CD14-positive monocyte (primary cell): ENCODE results near the gene SEMA3G. TPM values are rescaled to one million over a fixed set of nuclear protein-coding genes. Genes with fewer than 3 reads are reported as not detected.

Source experiments
- DNase-seq, 3 donors: peaks; one replicate each; pipeline ENCODE4 v3.0.0-alpha.2; 2011 to 2022
- H2AFZ ChIP-seq: 2 replicates; pipeline ENCODE4 v1.6.0; 2012; ENCODE audit warnings: mild to moderate bottlenecking, low read depth, low read length, inconsistent platforms; ENCODE audit not compliant: insufficient read depth, poor library complexity, severe bottlenecking
- H3K27ac ChIP-seq, 2 donors: 1 replicate in 1 of 2; 2 replicates in 1 of 2; pipeline ENCODE4 v1.5.1; 2012 to 2013; ENCODE audit warnings: low read length in 2 of 2, control low read depth in 1 of 2, inconsistent platforms in 1 of 2, low read depth in 1 of 2, mild to moderate bottlenecking in 1 of 2
- H3K27me3 ChIP-seq, 2 donors: one replicate each; pipeline versions ENCODE4 v1.6.0 to v1.6.1; 2011 to 2013; ENCODE audit warnings: low read length in 2 of 2; ENCODE audit not compliant: control insufficient read depth in 2 of 2, insufficient read depth in 2 of 2
- H3K36me3 ChIP-seq, 2 donors: replicated peaks in 1 of 2; 1 replicate in 1 of 2; 2 replicates in 1 of 2; pipeline versions ENCODE4 v1.5.1 to v1.6.1; 2012 to 2013; ENCODE audit warnings: low read length in 2 of 2, control low read depth in 1 of 2, inconsistent platforms in 1 of 2, mild to moderate bottlenecking in 1 of 2; ENCODE audit not compliant: insufficient read depth in 2 of 2, control insufficient read depth in 1 of 2
- H3K4me1 ChIP-seq, 2 donors: 1 replicate in 1 of 2; 2 replicates in 1 of 2; pipeline versions ENCODE4 v1.5.1 to v1.6.1; 2012 to 2013; ENCODE audit warnings: low read length in 2 of 2, control low read depth in 1 of 2, inconsistent platforms in 1 of 2, mild to moderate bottlenecking in 1 of 2, moderate library complexity in 1 of 2; ENCODE audit not compliant: insufficient read depth in 2 of 2, control insufficient read depth in 1 of 2
- H3K4me2 ChIP-seq: replicated peaks from 2 replicates; pipeline ENCODE3; 2012; ENCODE audit warnings: low read length, moderate library complexity, mild to moderate bottlenecking; ENCODE audit not compliant: poor library complexity, severe bottlenecking; ENCODE audit errors: extremely low read depth
- H3K4me3 ChIP-seq, 3 experiments: fragments of 200-600 bp in 1 of 3; sonication (generic) in 1 of 3; replicated peaks in 1 of 3; 1 replicate in 2 of 3; 2 replicates in 1 of 3; pipeline ENCODE4 v1.5.1; 2011 to 2013; ENCODE audit warnings: low read length in 3 of 3, mild to moderate bottlenecking in 3 of 3, control low read depth in 2 of 3, low read depth in 2 of 3, inconsistent platforms in 1 of 3, moderate library complexity in 1 of 3
- H3K79me2 ChIP-seq: 2 replicates; pipeline ENCODE4 v1.6.0; 2012; ENCODE audit warnings: mild to moderate bottlenecking, control low read depth, inconsistent platforms, low read length, moderate library complexity; ENCODE audit not compliant: insufficient read depth
- H3K9ac ChIP-seq: 2 replicates; pipeline ENCODE4 v1.6.0; 2017; ENCODE audit warnings: low read length, mild to moderate bottlenecking; ENCODE audit not compliant: insufficient read depth, poor library complexity, severe bottlenecking
- H3K9me3 ChIP-seq, 2 donors: replicated peaks in 1 of 2; 1 replicate in 1 of 2; 2 replicates in 1 of 2; pipeline versions ENCODE4 v1.5.1 to v1.6.1; 2012 to 2013; ENCODE audit warnings: low read length in 2 of 2, control low read depth in 1 of 2; ENCODE audit not compliant: control insufficient read depth in 1 of 2, insufficient read depth in 1 of 2
- H4K20me1 ChIP-seq: 2 replicates; pipeline ENCODE4 v1.6.0; 2012; ENCODE audit warnings: mild to moderate bottlenecking, low read length, control low read depth, moderate library complexity; ENCODE audit not compliant: insufficient read depth
- H3K27ac Mint-ChIP-seq, 7 donors: one replicate each; pipeline ENCODE4 v1.8.0; 2020; ENCODE audit warnings: mild to moderate bottlenecking in 7 of 7, mixed read lengths in 7 of 7, moderate library complexity in 6 of 7, inconsistent platforms in 2 of 7
- H3K27me3 Mint-ChIP-seq, 3 donors: one replicate each; pipeline ENCODE4 v1.8.0; 2021 to 2022; ENCODE audit warnings: low read depth in 3 of 3, mild to moderate bottlenecking in 3 of 3, mixed read lengths in 3 of 3, moderate library complexity in 3 of 3, inconsistent platforms in 1 of 3
- H3K36me3 Mint-ChIP-seq, 2 donors: one replicate each; pipeline ENCODE4 v1.8.0; 2020; ENCODE audit warnings: mixed read lengths in 2 of 2, inconsistent platforms in 1 of 2, mild to moderate bottlenecking in 1 of 2
- H3K4me1 Mint-ChIP-seq: one replicate; pipeline ENCODE4 v1.8.0; 2020; ENCODE audit warnings: mild to moderate bottlenecking, mixed read lengths
- H3K4me3 Mint-ChIP-seq, 2 donors: one replicate each; pipeline ENCODE4 v1.8.0; 2020; ENCODE audit warnings: mild to moderate bottlenecking in 2 of 2, mixed read lengths in 2 of 2, moderate library complexity in 1 of 2
- H3K9me3 Mint-ChIP-seq, 7 donors: one replicate each; pipeline ENCODE4 v1.8.0; 2020 to 2022; ENCODE audit warnings: mixed read lengths in 7 of 7, mild to moderate bottlenecking in 6 of 7, moderate library complexity in 6 of 7, inconsistent platforms in 2 of 7
- WGBS: methylation state at CpG from one replicate; pipeline ENCODE4 v1.1.5; 2013; ENCODE audit warnings: missing lambda C conversion rate; ENCODE audit not compliant: insufficient coverage; 5-methylcytosine and 5-hydroxymethylcytosine counted together
- intact Hi-C, 2 donors: fragments of 100-400 bp; cut with micrococcal nuclease; formaldehyde crosslinking; loops; one replicate each; pipeline versions ENCODE4 v1.15.0 to v1.15.1; 2023
- polyA plus RNA-seq, 3 donors: library from polyadenylated mRNA; depleted of rRNA in 1 of 3; unstranded in 2 of 3; stranded (reverse) in 1 of 3; fragments of 300-500 nt in 2 of 3; fragments of >200 nt in 1 of 3; fragmentation: Illumina TruSeq in 2 of 3; gene quantifications; 1 replicate in 2 of 3; 2 replicates in 1 of 3; pipeline ENCODE4 v1.2.3, GENCODE V29; 2012 to 2021
- TF ChIP-seq, protein P1 (sequence below): fragments of 200-600 bp; IDR thresholded peaks from one replicate; pipeline ENCODE4 v1.8.0; 2022; ENCODE audit warnings: antibody characterized with exemption, mild to moderate bottlenecking

Gene SEMA3G
- polyA plus RNA-seq, 3 donors: 0.03 TPM; not detected in 2

GRCh38 chr3:52490939-52491526 lies 46.1 kb upstream of the SEMA3G start:
- Mint-ChIP-seq H3K36me3 (peaks cover 56 to 69% of the 10 kb centered on the region in 2 donors), H3K9me3 (peaks cover 0 to 3% (median 0%) of the 10 kb centered on the region in 7 donors), H3K4me3 (peak overlapping the region; percentile 47 to 59), H3K4me1 (peaks cover 60% of the 10 kb centered on the region), H3K27me3 (peaks cover 0 to 3% (median 0%) of the 10 kb centered on the region in 3 donors), H3K27ac (peak overlapping the region; percentile 65 to 88 (median 83))
- TF ChIP-seq, protein P1, sequence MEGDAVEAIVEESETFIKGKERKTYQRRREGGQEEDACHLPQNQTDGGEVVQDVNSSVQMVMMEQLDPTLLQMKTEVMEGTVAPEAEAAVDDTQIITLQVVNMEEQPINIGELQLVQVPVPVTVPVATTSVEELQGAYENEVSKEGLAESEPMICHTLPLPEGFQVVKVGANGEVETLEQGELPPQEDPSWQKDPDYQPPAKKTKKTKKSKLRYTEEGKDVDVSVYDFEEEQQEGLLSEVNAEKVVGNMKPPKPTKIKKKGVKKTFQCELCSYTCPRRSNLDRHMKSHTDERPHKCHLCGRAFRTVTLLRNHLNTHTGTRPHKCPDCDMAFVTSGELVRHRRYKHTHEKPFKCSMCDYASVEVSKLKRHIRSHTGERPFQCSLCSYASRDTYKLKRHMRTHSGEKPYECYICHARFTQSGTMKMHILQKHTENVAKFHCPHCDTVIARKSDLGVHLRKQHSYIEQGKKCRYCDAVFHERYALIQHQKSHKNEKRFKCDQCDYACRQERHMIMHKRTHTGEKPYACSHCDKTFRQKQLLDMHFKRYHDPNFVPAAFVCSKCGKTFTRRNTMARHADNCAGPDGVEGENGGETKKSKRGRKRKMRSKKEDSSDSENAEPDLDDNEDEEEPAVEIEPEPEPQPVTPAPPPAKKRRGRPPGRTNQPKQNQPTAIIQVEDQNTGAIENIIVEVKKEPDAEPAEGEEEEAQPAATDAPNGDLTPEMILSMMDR: no peak
- peak overlapping the region; percentile 55 for H3K9ac ChIP-seq
- H3K4me3 ChIP-seq: peak overlapping the region in 1 of 3 experiments; percentile 53
- H3K4me1 ChIP-seq: peaks cover 65 to 68% of the 10 kb centered on the region in 2 donors
- H3K79me2 ChIP-seq: peaks cover 17% of the 10 kb centered on the region
- H3K4me2 ChIP-seq: peak overlapping the region; percentile 58
- H3K36me3 ChIP-seq: peaks cover 45 to 64% of the 10 kb centered on the region in 2 donors
- H3K27me3 ChIP-seq: no peaks in the 10 kb centered on the region
- peak overlapping the region; percentile 61 to 82 for H3K27ac ChIP-seq
- peak; percentile 63 to 78 (median 77) for DNase-seq
- intact Hi-C loops: no loop called here
- WGBS: 29% methylated on average over 21 of the region's 23 CpGs
- peak overlapping the region; percentile 63 for H2AFZ ChIP-seq
- H3K9me3 ChIP-seq: no peaks in the 10 kb centered on the region
- H4K20me1 ChIP-seq: no peaks in the 10 kb centered on the region

- H3K4me2 ChIP-seq: peak overlapping the region; percentile 58
- H4K20me1 ChIP-seq: no peaks in the 10 kb centered on the region
- H3K9ac ChIP-seq: no peak overlapping the region
- Mint-ChIP-seq H3K9me3 (peaks cover 0 to 3% (median 0%) of the 10 kb centered on the region in 7 donors), H3K27me3 (peaks cover 0 to 3% (median 0%) of the 10 kb centered on the region in 3 donors), H3K4me1 (peaks cover 62% of the 10 kb centered on the region), H3K4me3 (peak overlapping the region; percentile 47 to 59), H3K36me3 (peaks cover 63 to 76% of the 10 kb centered on the region in 2 donors), H3K27ac (peak overlapping the region; percentile 65 to 88 (median 83))
- peaks cover 48 to 71% of the 10 kb centered on the region in 2 donors for H3K36me3 ChIP-seq
- H3K79me2 ChIP-seq: peaks cover 10% of the 10 kb centered on the region
- H3K4me1 ChIP-seq: peaks cover 57 to 68% of the 10 kb centered on the region in 2 donors
- intact Hi-C loops: no loop called here
- H3K27me3 ChIP-seq: no peaks in the 10 kb centered on the region
- 55% methylated on average over 20 of the region's 22 CpGs for WGBS
- H2AFZ ChIP-seq: peak overlapping the region; percentile 63
- H3K4me3 ChIP-seq: peak overlapping the region in 1 of 3 experiments; percentile 53
- TF ChIP-seq, protein P1: no peak
- DNase-seq: no peak
- no peaks in the 10 kb centered on the region for H3K9me3 ChIP-seq
- peak overlapping the region; percentile 61 to 82 for H3K27ac ChIP-seq
These were observed 45.4 kb upstream of the SEMA3G start for GRCh38 chr3:52490035-52490938.
